Sciatic nerve (tissue), 2 donors: ENCODE results near the gene NR1H4. TPM values are rescaled to one million over a fixed set of nuclear protein-coding genes. Genes with fewer than 3 reads are reported as not detected.

Experiments used
- ATAC-seq: fragments of 200-7000 bp; cut with Tn5 transposase; one replicate; pipeline ENCODE4 v1.9.1; 2020; ENCODE audit warnings: mild to moderate bottlenecking, moderate library complexity
- DNase-seq: peaks from one replicate; pipeline ENCODE4 v3.0.0-alpha.2; 2020; ENCODE audit warnings: low spot score
- intact Hi-C: fragments of 100-400 bp; cut with DNase I; formaldehyde crosslinking; loops from one replicate; pipeline ENCODE4 v1.14.2; 2022
- total RNA-seq: library from RNA; stranded (reverse); fragmentation: NEBNext Ultra II Directional; extraction: Animal tissue kit (Norgen Biotek cat#: 25700); gene quantifications from one replicate; pipeline ENCODE4 v1.2.1, GENCODE V29; 2021
- donor health status: DM: no; HTN: no; CAD: no.
- donor health status: DM: no; HTN: no; CAD: no.

NR1H4 gene
- total RNA-seq, 1 donor from 2014 or later: 0.13 TPM

DNA sequence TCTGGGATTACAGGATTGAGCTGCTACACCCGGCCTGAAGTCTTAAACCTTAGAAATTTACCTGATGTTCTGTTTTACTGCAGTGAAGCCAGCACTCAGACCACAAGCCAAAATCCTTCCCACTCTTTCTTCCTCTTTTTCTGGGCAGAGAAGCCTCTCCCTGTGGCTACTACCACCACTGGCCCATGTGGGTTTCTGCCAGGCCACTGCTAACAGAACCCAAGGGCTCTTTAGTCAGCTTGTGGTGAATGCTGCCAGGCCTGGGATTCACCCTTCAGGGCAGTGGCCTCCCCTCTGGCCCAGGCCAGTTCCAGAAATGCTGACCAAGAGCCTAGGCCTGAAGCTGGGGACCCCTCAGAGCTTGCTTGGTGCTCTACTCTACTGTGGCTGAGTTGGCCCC, 135.1 kb downstream of the NR1H4 start:
- DNase-seq: no peak
- peak; percentile 52 for ATAC-seq

DNA sequence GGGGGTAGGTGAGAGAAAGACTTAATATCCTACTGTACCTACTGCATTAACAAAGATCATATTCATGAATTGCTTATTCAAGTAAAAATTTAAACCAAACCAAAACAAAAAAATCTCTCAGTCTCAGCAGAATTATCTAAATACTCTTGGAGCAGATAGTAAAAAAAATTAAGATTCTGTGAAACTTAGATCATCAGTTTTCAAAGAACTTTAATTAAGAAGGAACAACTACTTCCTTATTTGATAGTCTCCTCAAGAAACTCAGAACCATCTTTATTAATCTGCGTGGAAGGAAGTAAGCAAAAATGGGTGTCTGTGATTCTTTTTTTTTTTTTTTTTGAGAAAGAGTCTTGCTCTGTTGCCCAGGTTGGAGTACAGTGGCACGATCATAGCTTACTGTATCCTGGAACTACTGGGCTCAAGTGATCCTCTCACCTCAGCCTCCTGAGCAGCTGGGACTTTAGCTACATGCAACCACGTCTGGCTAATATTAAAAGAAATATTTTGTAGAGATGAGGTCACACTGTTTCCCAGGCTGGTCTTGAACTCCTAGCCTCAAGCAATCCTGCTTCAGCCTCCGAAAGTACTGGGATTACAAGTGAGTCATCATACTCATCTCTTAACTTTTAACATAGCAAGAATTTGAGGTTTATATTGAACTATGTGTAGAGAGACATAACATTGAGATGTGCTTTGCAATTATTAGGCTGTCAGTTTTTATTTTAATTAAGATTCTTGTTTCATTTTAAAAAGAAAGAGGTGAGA, 137.2 kb downstream of the NR1H4 start:
- intact Hi-C loops: no loop called here
- ATAC-seq (no peak), DNase-seq (no peak)

More for the DNA sequence above, 135.1 kb downstream of the NR1H4 start:
- intact Hi-C loops: no loop called here

DNA sequence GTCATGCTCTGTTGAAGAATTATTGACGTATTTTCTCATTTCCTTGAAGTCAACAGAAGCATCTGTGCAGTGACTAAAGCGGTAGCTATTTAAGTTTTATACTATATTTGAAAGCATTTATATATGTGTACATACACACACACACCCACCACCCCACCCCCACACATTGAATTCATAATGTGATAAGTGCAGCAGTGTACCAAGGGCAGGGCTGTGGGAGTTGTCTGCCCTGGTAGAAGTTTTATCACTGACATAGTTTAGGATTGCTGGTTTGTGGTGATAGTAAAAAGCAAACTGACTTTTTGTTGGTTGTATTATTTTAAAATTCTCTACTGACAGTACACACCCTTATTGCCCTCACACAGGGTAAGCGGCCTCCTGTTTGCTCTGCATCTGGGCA, 138.9 kb downstream of the NR1H4 start:
- intact Hi-C loops: no loop called here
- ATAC-seq (no peak), DNase-seq (no peak)

Other genes starting within 250 kb of the NR1H4 start
- 1.5 TPM for gene DEPDC4, start 206.8 kb upstream of the NR1H4 start, total RNA-seq
- 54.1 TPM for gene SCYL2, start 206.7 kb upstream of the NR1H4 start, total RNA-seq
- not detected for gene SLC17A8, start 116.8 kb upstream of the NR1H4 start, total RNA-seq
- 232 TPM for gene GAS2L3, start 99.8 kb downstream of the NR1H4 start, total RNA-seq